Measurements from ENCODE around the gene NTN1.

DNA sequence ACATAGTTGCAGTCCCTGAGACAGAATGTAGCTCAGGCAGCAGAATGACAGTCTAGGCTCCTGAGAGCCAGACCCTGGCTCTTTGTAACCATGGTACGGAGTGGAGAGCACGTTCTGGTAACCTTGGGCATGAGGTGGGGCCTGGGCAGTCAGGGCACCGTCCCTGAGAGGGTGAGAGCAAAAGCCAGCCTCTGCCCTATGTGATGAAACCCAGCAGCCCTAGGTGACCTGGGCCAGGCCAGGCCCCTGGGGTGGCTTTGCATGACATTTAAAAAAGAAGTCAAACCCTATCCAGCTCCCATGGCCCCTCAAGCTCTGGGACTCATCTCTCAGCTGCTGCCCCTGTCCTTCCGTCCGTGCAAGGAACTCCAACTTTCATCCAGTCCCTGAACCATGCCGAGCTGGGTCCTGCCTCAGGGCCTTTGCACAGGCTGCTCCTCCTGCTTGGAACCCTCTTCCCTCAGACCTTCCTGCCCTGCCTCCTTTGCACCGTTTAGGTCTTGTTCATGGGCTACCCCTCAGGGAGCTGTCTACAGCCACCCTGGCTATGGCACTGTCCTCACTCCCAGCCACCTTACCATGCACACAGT lies 188.6 kb downstream of the NTN1 start:
- TF ChIP-seq, protein P1, sequence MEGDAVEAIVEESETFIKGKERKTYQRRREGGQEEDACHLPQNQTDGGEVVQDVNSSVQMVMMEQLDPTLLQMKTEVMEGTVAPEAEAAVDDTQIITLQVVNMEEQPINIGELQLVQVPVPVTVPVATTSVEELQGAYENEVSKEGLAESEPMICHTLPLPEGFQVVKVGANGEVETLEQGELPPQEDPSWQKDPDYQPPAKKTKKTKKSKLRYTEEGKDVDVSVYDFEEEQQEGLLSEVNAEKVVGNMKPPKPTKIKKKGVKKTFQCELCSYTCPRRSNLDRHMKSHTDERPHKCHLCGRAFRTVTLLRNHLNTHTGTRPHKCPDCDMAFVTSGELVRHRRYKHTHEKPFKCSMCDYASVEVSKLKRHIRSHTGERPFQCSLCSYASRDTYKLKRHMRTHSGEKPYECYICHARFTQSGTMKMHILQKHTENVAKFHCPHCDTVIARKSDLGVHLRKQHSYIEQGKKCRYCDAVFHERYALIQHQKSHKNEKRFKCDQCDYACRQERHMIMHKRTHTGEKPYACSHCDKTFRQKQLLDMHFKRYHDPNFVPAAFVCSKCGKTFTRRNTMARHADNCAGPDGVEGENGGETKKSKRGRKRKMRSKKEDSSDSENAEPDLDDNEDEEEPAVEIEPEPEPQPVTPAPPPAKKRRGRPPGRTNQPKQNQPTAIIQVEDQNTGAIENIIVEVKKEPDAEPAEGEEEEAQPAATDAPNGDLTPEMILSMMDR (IDR thresholded peaks at IDR 0.05; ENCODE audit: low read depth, low read length), result no peak
- no peak for TF ChIP-seq EZH2phosphoT487 (IDR thresholded peaks at IDR 0.05; ENCODE audit: low read depth)

Data from OCI-LY3 (cell line).